ENCODE measurements around the gene TP73.

TP73 gene

GRCh38 chr1:3636080-3636479, 16.2 kb upstream of the TP73 start:
- DNase-seq, result no peak

GRCh38 chr1:3636531-3636930, 15.8 kb upstream of the TP73 start:
- DNase-seq, result no peak

GRCh38 chr1:3638027-3638426, 14.3 kb upstream of the TP73 start:
- DNase-seq, result no peak

- DNase-seq, result no peak
Measured at GRCh38 chr1:3638676-3639075, 13.6 kb upstream of the TP73 start.

GRCh38 chr1:3639397-3639911, 12.9 kb upstream of the TP73 start:
- no peak for DNase-seq

GRCh38 chr1:3640121-3640837, 12.0 kb upstream of the TP73 start:
- no peak for DNase-seq

- DNase-seq, result no peak
Measured at GRCh38 chr1:3641046-3641760, 11.1 kb upstream of the TP73 start.

- DNase-seq, result no peak
Measured at GRCh38 chr1:3641816-3642215, 10.5 kb upstream of the TP73 start.

- no peak for DNase-seq
Measured at GRCh38 chr1:3642919-3643675, 9.2 kb upstream of the TP73 start.

GRCh38 chr1:3644273-3644672, 8.0 kb upstream of the TP73 start:
- no peak for DNase-seq

- DNase-seq, result no peak
Measured at GRCh38 chr1:3645247-3645646, 7.1 kb upstream of the TP73 start.

- no peak for DNase-seq
Measured at GRCh38 chr1:3645666-3646355, 6.5 kb upstream of the TP73 start.

GRCh38 chr1:3646596-3646995, 5.7 kb upstream of the TP73 start:
- no peak for DNase-seq

- no peak for DNase-seq
Measured at GRCh38 chr1:3649342-3650247, 2.7 kb upstream of the TP73 start, which contains the start of gene WRAP73. WRAP73 (minus strand) TSS chr1:3650103; CDS start chr1:3649999, 104 bp downstream.

- no peak for DNase-seq
Measured at GRCh38 chr1:3650248-3651025, 1.9 kb upstream of the TP73 start.

- no peak for DNase-seq
Measured at GRCh38 chr1:3651026-3651929, 1.0 kb upstream of the TP73 start.

- no peak for DNase-seq
Measured at GRCh38 chr1:3652548-3653285, 401 bp downstream of the TP73 start.

GRCh38 chr1:3653286-3653618, 936 bp downstream of the TP73 start:
- DNase-seq, result no peak

- DNase-seq, result no peak
Measured at GRCh38 chr1:3654549-3655281, 2.4 kb downstream of the TP73 start.
